Gastrocnemius medialis (tissue), 4 donors: Measurements from ENCODE around the gene KRTCAP2. TPM values are rescaled to one million over a fixed set of nuclear protein-coding genes. Genes with fewer than 3 reads are reported as not detected.
A peak's percentile ranks its signal among the peaks of the same experiment; 100 is the strongest.
"Not testable (repeated sequence)": the region's sequence is repeated elsewhere in the genome, so short reads cannot be mapped to it uniquely, and the experiment has no call there.

Experiments
- ATAC-seq, 2 donors: fragments of 150-250 bp; one replicate each; pipeline ENCODE4 v1.9.1; 2016
- DNase-seq, 2 donors: peaks; one replicate each; pipeline ENCODE4 v3.0.0-alpha.2; 2019
- H3K27ac ChIP-seq, 4 donors: fragments of 200-600 bp; sonication (generic); 1 replicate in 1 of 4; 2 replicates in 3 of 4; pipeline ENCODE4 v1.5.1; 2016 to 2018; ENCODE audit warnings: mild to moderate bottlenecking in 2 of 4, moderate library complexity in 1 of 4
- H3K27me3 ChIP-seq, 3 donors: fragments of 200-600 bp; sonication (generic) in 2 of 3; 1 replicate in 1 of 3; 2 replicates in 2 of 3; pipeline versions ENCODE4 v1.5.1 to v1.6.0; 2016 to 2019; ENCODE audit warnings: mild to moderate bottlenecking in 1 of 3, moderate library complexity in 1 of 3
- H3K36me3 ChIP-seq, 2 donors: fragments of 200-600 bp; sonication (generic) in 1 of 2; one replicate each; pipeline ENCODE4 v1.5.1; 2017 to 2018
- H3K4me1 ChIP-seq, 2 donors: fragments of 200-600 bp; sonication (generic) in 1 of 2; one replicate each; pipeline ENCODE4 v1.5.1; 2016 to 2017; ENCODE audit warnings: mild to moderate bottlenecking in 2 of 2
- H3K4me3 ChIP-seq, 4 donors: fragments of 200-600 bp; sonication (generic) in 3 of 4; 1 replicate in 1 of 4; 2 replicates in 3 of 4; pipeline ENCODE4 v1.5.1; 2016 to 2019; ENCODE audit warnings: mild to moderate bottlenecking in 2 of 4
- H3K9me3 ChIP-seq, 3 donors: fragments of 200-600 bp; sonication (generic) in 2 of 3; 1 replicate in 1 of 3; 2 replicates in 2 of 3; pipeline ENCODE4 v1.5.1; 2016 to 2019
- CTCF ChIP-seq, 5 experiments: fragments of 450-650 bp in 3 of 5; fragments of 200-600 bp in 2 of 5; sonication (generic) in 2 of 5; IDR thresholded peaks in 4 of 5; conservative IDR thresholded peaks in 1 of 5; 1 replicate in 4 of 5; 2 replicates in 1 of 5; pipeline ENCODE4 v1.5.1; 2016 to 2019; ENCODE audit warnings: antibody characterized with exemption in 5 of 5, mild to moderate bottlenecking in 3 of 5, moderate library complexity in 3 of 5
- POLR2A ChIP-seq, 2 donors: fragments of 450-650 bp; IDR thresholded peaks; one replicate each; pipeline ENCODE4 v1.6.1; 2017; ENCODE audit warnings: antibody characterized with exemption in 2 of 2, mild to moderate bottlenecking in 2 of 2, moderate library complexity in 2 of 2
- in situ Hi-C, 4 donors: fragments of 200-750 bp; cut with MboI; loops; one replicate each; pipeline versions ENCODE4 v1.15.0 to v1.8.0; 2017; ENCODE audit warnings: low sequenced_read_pairs in 4 of 4
- intact Hi-C: fragments of 100-400 bp; cut with DNase I; formaldehyde crosslinking; loops from one replicate; pipeline ENCODE4 v1.15.1; 2023; ENCODE audit warnings: low total_unique reads
- total RNA-seq, 4 donors: library from RNA; depleted of rRNA; stranded (reverse); fragments of >200 nt; gene quantifications; one replicate each; pipeline versions ENCODE4 v1.1.0 to v1.2.3, GENCODE V29; 2016

KRTCAP2 gene
- total RNA-seq, 4 donors from 2014 or later: 59.6 to 102 (median 91.6) TPM

GRCh38 chr1:155196893-155197638 lies 24.0 kb upstream of the KRTCAP2 start:
- no peaks in the 10 kb centered on the region for H3K27me3 ChIP-seq
- H3K36me3 ChIP-seq: no peaks in the 10 kb centered on the region
- no peak for TF ChIP-seq CTCF (IDR thresholded peaks at IDR 0.05 in 4 of 5, conservative IDR thresholded peaks at IDR 0.05 in 1 of 5)
- no peak for TF ChIP-seq POLR2A (IDR thresholded peaks at IDR 0.05)
- H3K4me3 ChIP-seq: no peak overlapping the region
- peak; percentile 61 to 71 for ATAC-seq
- peak overlapping the region; percentile 49 to 72 (median 64) for H3K27ac ChIP-seq
- intact Hi-C loops (no loop called here), in situ Hi-C loops (no loop called here)
- H3K4me1 ChIP-seq: peaks cover 22 to 32% of the 10 kb centered on the region in 2 donors
- H3K9me3 ChIP-seq: no peaks in the 10 kb centered on the region
- DNase-seq: peak; percentile 55 to 84

GRCh38 chr1:155196103-155196892 lies 23.2 kb upstream of the KRTCAP2 start:
- no peak for TF ChIP-seq CTCF (IDR thresholded peaks at IDR 0.05 in 4 of 5, conservative IDR thresholded peaks at IDR 0.05 in 1 of 5)
- no peaks in the 10 kb centered on the region for H3K9me3 ChIP-seq
- no peak overlapping the region for H3K27ac ChIP-seq
- no peaks in the 10 kb centered on the region for H3K27me3 ChIP-seq
- in situ Hi-C loops (no loop called here), intact Hi-C loops (no loop called here)
- ATAC-seq: no peak
- no peak overlapping the region for H3K4me3 ChIP-seq
- no peaks in the 10 kb centered on the region for H3K36me3 ChIP-seq
- no peak for DNase-seq
- H3K4me1 ChIP-seq: peaks cover 22 to 32% of the 10 kb centered on the region in 2 donors

GRCh38 chr1:155195201-155196102 lies 22.3 kb upstream of the KRTCAP2 start:
- in situ Hi-C loops: no loop called here
- no peaks in the 10 kb centered on the region for H3K27me3 ChIP-seq
- peak overlapping the region; percentile 51 to 75 (median 64) for H3K4me3 ChIP-seq
- ATAC-seq: no peak
- intact Hi-C loops: no loop called here
- DNase-seq: no peak
- peaks cover 22 to 32% of the 10 kb centered on the region in 2 donors for H3K4me1 ChIP-seq
- TF ChIP-seq POLR2A (IDR thresholded peaks at IDR 0.05) (no peak), CTCF (IDR thresholded peaks at IDR 0.05 in 4 of 5, conservative IDR thresholded peaks at IDR 0.05 in 1 of 5) (no peak)
- no peaks in the 10 kb centered on the region for H3K9me3 ChIP-seq
- peak overlapping the region; percentile 58 to 69 (median 62) for H3K27ac ChIP-seq
- H3K36me3 ChIP-seq: no peaks in the 10 kb centered on the region

GRCh38 chr1:155193991-155194240 lies 20.8 kb upstream of the KRTCAP2 start:
- peak overlapping the region; percentile 51 to 75 (median 64) for H3K4me3 ChIP-seq
- H3K27me3 ChIP-seq, H3K36me3 ChIP-seq, in situ Hi-C loops, DNase-seq, ATAC-seq, H3K9me3 ChIP-seq: not testable (repeated sequence)
- intact Hi-C loops: loop anchor here (1.0 to 2.0 kb wide), 2 partner anchors 18 to 21 kb away; partner anchors contain the start of genes KRTCAP2 and TRIM46
- peaks cover 22 to 32% of the 10 kb centered on the region in 2 donors for H3K4me1 ChIP-seq
- H3K27ac ChIP-seq: peak overlapping the region; percentile 58 to 69 (median 62)
